ENCODE data around the gene PCDH12.

The PCDH12 gene

GRCh38 chr5:141908796-141909195, 49.2 kb downstream of the PCDH12 start:
- DNase-seq (ENCODE audit: low spot score), result no peak

DNA sequence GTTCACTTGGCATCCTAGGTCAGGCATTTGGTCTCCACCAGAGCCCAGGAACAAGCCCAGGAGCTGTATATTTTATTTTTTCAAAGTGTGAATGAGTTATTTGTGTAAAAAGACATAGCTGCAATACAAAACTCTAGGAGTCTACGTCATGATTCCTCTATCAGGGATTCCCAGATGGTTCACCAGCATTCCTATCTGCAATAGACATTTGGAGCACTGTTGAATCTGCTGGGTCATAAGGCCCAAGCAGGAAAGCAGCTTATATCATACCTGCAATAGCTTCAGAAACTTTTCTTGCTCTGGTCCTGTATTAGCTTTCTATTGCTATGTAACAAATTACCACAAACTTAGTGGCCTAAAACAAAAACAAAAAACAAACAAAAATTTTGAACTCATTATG, 51.0 kb downstream of the PCDH12 start:
- no peak for DNase-seq (ENCODE audit: low spot score)

DNA sequence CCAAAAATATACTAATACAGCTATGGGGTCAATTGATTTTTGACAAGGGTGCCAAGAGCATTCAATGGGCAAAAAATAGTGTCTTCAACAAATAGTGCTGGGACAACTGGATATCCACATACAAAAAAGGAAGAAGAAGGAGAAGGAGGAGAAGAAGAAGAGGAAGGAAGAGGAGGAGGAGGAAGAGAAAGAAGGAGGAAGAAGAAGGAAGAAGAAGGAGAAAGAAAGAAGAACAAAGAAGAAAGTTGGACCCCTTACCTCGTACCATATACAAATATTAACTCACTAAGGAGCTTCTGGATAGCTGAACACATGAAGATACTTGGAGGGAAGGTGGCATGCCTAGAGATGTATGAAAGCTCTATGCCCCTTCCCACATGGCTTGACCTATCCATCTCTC, 51.5 kb downstream of the PCDH12 start:
- DNase-seq (ENCODE audit: low spot score), result no peak

GRCh38 chr5:141904551-141904950, 53.5 kb downstream of the PCDH12 start:
- no peak for DNase-seq (ENCODE audit: low spot score)

- DNase-seq (ENCODE audit: low spot score), result no peak
Observed at GRCh38 chr5:141903261-141903660, 54.7 kb downstream of the PCDH12 start.

DNA sequence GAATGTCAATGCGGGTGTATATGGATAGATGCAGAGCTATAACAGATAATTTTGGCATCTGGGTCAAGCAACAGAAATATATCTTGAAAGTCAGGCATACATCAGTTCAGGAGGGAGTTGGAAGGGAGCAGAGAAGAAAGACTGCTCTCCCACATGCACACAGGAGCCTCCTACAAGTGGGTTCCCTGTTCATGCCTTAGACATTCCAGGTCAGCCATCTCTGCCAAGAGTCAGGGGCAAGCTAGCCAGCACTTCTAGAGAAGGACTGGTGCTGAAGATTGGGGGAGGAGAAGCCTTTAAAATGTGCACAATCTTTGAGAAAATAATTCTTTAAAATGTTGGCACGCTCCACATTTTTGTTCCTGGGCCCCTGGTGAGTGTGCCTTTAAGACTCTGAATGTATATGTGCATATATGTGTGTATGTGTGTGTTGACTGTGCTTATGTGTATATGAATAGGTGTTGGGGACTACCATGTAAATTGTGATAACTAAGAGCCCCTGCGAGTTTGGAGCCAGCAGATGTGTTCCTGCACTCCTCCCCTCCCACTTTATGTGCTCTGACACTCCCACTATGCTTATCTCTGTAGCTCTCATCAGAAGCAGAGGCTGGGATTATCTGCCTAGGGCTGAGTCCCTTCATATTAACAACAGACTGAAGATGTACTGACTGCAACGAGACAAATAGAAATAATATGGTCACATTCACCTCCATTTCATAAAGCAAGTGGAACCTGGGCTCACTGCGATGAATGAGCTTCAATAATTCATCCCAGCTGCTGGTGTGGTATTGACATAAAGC, 55.8 kb downstream of the PCDH12 start:
- no peak for DNase-seq (ENCODE audit: low spot score)

GRCh38 chr5:141898448-141899049, 59.5 kb downstream of the PCDH12 start:
- no peak for DNase-seq (ENCODE audit: low spot score)

DNA sequence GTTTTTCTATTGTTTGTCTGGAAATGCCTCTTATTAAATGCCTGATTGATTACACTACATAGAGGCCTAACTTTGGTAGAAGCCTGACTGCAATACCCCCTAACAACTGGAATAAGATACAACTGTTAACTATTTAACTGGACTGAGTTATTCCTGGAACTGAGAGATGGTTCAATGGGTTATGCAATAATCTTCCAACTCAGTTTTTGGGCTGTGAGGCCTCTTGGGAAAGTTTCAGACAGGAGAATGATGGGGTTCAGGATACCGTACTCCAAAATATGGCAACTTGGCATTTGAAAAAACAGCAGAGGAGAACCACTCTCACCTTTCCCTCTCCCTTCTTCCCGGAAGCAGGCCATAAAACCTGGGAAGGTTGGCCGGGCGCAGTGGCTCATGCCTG, 60.6 kb downstream of the PCDH12 start:
- no peak for DNase-seq (ENCODE audit: low spot score)
